K562 (cell line): ENCODE data around the gene HSPA14. TPM values are rescaled to one million over a fixed set of nuclear protein-coding genes. Genes with fewer than 3 reads are reported as not detected.

Source experiments
- ARHGAP35 ChIP-seq: fragments of 450-650 bp; IDR thresholded peaks from 2 replicates; pipeline ENCODE4 v1.6.1; 2018; ENCODE audit not compliant: partially characterized antibody
- BHLHE40 ChIP-seq: IDR thresholded peaks from 2 replicates; pipeline ENCODE4 v1.6.1; 2011; ENCODE audit warnings: low read length, improper control_type of control experiment
- CSDE1 ChIP-seq, 2 experiments: fragments of 450-650 bp; IDR thresholded peaks; 2 replicates each; pipeline ENCODE4 v1.6.1; 2016; ENCODE audit warnings: mild to moderate bottlenecking in 1 of 2
- DIDO1 ChIP-seq: fragments of 450-650 bp; IDR thresholded peaks from 2 replicates; pipeline ENCODE4 v1.6.1; 2016; ENCODE audit warnings: low read depth, missing biosample characterization, missing genetic modification characterization
- ETV1 ChIP-seq: fragments of 450-650 bp; conservative IDR thresholded peaks from 2 replicates; pipeline ENCODE4 v1.6.1; 2016; ENCODE audit warnings: missing genetic modification characterization, control low read depth, low read depth, missing compliant biosample characterization
- FOXP1 ChIP-seq: sonication (generic); formaldehyde crosslinking; IDR thresholded peaks from 2 replicates; pipeline ENCODE4 v1.8.0; 2022; ENCODE audit warnings: mild to moderate bottlenecking, missing genetic modification reagents
- KDM5B ChIP-seq: fragments of 200-600 bp; sonication (generic); IDR thresholded peaks from 2 replicates; pipeline ENCODE4 v1.6.1; 2012; ENCODE audit warnings: low read depth, mild to moderate bottlenecking, moderate library complexity, low read length, control low read depth, inconsistent platforms; ENCODE audit not compliant: insufficient replicate concordance
- PML ChIP-seq: IDR thresholded peaks from 2 replicates; pipeline ENCODE4 v1.6.1; 2012; ENCODE audit warnings: low read length, inconsistent platforms
- SIN3A ChIP-seq, 2 experiments: fragments of 150-350 bp in 1 of 2; IDR thresholded peaks; 2 replicates each; pipeline ENCODE4 v1.6.1; 2011 to 2016; ENCODE audit warnings: borderline replicate concordance in 2 of 2, low read depth in 2 of 2, low read length in 2 of 2, mild to moderate bottlenecking in 2 of 2, moderate library complexity in 2 of 2; ENCODE audit not compliant: control insufficient read depth in 1 of 2
- TAF7 ChIP-seq: fragments of 450-650 bp; IDR thresholded peaks from 2 replicates; pipeline ENCODE4 v1.6.1; 2016; ENCODE audit warnings: missing genetic modification characterization, missing compliant biosample characterization
- ZFP36 ChIP-seq: fragments of 150-350 bp; IDR thresholded peaks from 2 replicates; pipeline ENCODE4 v1.6.1; 2018; ENCODE audit warnings: low read length, low read depth; ENCODE audit not compliant: partially characterized antibody
- ZNF444 ChIP-seq: fragments of 250-450 bp; sonication (Bioruptor Pico); IDR thresholded peaks from 2 replicates; pipeline ENCODE4 v1.4.0; 2020; ENCODE audit warnings: mild to moderate bottlenecking, moderate library complexity
- ZNF740 ChIP-seq, 3 experiments: fragments of 200-800 bp in 1 of 3; sonication (Bioruptor generic) in 1 of 3; sonication (generic) in 1 of 3; formaldehyde crosslinking in 1 of 3; IDR thresholded peaks; 2 replicates each; pipeline versions ENCODE4 v1.6.1 to v1.8.0; 2016 to 2022; ENCODE audit warnings: mild to moderate bottlenecking in 2 of 3, missing compliant biosample characterization in 2 of 3, missing genetic modification characterization in 2 of 3, missing genetic modification reagents in 1 of 3
- polyA plus RNA-seq, 8 experiments: library from polyadenylated mRNA; depleted of rRNA in 4 of 8; stranded (reverse) in 5 of 8; unstranded in 3 of 8; fragments of >200 nt; fragmentation: Nextera tagmentation in 2 of 8; fragmentation: Illumina TruSeq in 1 of 8; extraction: Ambion mirVana in 2 of 8; extraction: Trizol in 1 of 8; gene quantifications; 2 replicates each; pipeline versions ENCODE4 v1.2.1 to v1.2.3, GENCODE V29; 2011 to 2014; ENCODE audit warnings: inconsistent platforms in 1 of 8, missing spikeins in 1 of 8
- total RNA-seq, 7 experiments: library from RNA; depleted of rRNA in 6 of 7; stranded (reverse); fragments of >200 nt in 6 of 7; fragmentation: Illumina TruSeq in 2 of 7; extraction: Trizol in 2 of 7; gene quantifications; 2 replicates each; pipeline versions ENCODE4 v1.2.1 to v1.2.3, GENCODE V29; 2011 to 2021; ENCODE audit warnings: low replicate concordance in 1 of 7
- TF ChIP-seq, protein P1 (sequence below): fragments of 250-450 bp; sonication (Bioruptor Pico); IDR thresholded peaks from 2 replicates; pipeline ENCODE4 v1.4.0; 2020; ENCODE audit warnings: mild to moderate bottlenecking
- TF ChIP-seq, protein P2 (sequence below): fragments of 250-450 bp; sonication (Bioruptor Pico); IDR thresholded peaks from 2 replicates; pipeline ENCODE4 v1.4.0; 2020
- TF ChIP-seq, protein P3 (sequence below): fragments of 250-450 bp; sonication (Bioruptor Pico); IDR thresholded peaks from 2 replicates; pipeline ENCODE4 v1.5.0; 2020; ENCODE audit warnings: mild to moderate bottlenecking

Gene HSPA14
- total and polyA plus RNA-seq, 9 of the 15 experiments (the other 6 are each of a cell fraction or from before 2014, with no cell fraction given), result 41.9 to 75.0 (median 63.2) TPM

DNA sequence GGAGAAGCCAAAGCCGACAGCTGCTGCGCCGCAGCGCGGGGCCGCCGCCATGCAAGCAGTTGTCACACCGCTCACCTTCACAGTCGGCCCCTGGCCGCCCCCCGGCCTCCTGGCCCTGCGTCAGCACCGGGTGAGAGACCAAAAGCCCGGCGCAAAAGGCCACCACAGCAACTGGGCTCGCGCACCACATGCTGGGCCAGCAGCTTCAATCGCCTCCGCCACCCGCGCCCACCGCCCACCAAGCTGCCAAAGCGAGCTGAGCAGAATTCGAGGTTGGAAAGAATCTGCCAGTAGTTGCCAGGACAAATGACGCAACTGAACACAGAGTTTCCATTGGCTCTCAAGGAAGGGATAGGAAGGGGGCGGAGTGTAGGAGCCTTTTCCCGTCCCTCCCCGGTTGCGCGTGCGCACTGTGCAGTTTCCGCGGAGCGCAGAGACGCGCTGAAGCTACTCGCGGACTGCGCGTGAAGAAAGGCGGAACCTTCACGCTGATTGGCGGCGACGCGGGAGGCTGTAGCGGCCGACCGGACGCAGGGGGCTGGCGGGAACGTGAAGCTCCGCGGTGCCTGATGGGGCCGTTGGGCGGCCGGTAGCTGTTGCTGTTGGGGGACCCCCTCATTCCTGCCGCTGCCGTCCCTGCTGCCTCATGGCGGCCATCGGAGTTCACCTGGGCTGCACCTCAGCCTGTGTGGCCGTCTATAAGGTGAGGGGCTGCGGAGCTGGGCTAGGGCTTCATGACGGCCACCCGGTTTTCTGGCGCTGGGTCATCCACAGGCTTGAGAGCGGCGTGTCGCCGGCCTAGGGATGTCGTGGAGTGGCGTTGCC is at the start of gene HSPA14, which contains the start of the genes CDNF and MSANTD7 (continued):
- TF ChIP-seq, protein P1, sequence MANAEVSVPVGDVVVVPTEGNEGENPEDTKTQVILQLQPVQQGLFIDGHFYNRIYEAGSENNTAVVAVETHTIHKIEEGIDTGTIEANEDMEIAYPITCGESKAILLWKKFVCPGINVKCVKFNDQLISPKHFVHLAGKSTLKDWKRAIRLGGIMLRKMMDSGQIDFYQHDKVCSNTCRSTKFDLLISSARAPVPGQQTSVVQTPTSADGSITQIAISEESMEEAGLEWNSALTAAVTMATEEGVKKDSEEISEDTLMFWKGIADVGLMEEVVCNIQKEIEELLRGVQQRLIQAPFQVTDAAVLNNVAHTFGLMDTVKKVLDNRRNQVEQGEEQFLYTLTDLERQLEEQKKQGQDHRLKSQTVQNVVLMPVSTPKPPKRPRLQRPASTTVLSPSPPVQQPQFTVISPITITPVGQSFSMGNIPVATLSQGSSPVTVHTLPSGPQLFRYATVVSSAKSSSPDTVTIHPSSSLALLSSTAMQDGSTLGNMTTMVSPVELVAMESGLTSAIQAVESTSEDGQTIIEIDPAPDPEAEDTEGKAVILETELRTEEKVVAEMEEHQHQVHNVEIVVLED, result peak; percentile 86
- TF ChIP-seq KDM5B, result peak; percentile 94
- TF ChIP-seq DIDO1, result no peak
- no peak for TF ChIP-seq ARHGAP35
- TF ChIP-seq PML, result peak; percentile 43; the same call in 1 of the 2 replicates
- TF ChIP-seq, protein P2, sequence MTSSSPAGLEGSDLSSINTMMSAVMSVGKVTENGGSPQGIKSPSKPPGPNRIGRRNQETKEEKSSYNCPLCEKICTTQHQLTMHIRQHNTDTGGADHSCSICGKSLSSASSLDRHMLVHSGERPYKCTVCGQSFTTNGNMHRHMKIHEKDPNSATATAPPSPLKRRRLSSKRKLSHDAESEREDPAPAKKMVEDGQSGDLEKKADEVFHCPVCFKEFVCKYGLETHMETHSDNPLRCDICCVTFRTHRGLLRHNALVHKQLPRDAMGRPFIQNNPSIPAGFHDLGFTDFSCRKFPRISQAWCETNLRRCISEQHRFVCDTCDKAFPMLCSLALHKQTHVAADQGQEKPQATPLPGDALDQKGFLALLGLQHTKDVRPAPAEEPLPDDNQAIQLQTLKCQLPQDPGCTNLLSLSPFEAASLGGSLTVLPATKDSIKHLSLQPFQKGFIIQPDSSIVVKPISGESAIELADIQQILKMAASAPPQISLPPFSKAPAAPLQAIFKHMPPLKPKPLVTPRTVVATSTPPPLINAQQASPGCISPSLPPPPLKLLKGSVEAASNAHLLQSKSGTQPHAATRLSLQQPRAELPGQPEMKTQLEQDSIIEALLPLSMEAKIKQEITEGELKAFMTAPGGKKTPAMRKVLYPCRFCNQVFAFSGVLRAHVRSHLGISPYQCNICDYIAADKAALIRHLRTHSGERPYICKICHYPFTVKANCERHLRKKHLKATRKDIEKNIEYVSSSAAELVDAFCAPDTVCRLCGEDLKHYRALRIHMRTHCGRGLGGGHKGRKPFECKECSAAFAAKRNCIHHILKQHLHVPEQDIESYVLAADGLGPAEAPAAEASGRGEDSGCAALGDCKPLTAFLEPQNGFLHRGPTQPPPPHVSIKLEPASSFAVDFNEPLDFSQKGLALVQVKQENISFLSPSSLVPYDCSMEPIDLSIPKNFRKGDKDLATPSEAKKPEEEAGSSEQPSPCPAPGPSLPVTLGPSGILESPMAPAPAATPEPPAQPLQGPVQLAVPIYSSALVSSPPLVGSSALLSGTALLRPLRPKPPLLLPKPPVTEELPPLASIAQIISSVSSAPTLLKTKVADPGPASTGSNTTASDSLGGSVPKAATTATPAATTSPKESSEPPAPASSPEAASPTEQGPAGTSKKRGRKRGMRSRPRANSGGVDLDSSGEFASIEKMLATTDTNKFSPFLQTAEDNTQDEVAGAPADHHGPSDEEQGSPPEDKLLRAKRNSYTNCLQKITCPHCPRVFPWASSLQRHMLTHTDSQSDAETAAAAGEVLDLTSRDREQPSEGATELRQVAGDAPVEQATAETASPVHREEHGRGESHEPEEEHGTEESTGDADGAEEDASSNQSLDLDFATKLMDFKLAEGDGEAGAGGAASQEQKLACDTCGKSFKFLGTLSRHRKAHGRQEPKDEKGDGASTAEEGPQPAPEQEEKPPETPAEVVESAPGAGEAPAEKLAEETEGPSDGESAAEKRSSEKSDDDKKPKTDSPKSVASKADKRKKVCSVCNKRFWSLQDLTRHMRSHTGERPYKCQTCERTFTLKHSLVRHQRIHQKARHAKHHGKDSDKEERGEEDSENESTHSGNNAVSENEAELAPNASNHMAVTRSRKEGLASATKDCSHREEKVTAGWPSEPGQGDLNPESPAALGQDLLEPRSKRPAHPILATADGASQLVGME (CRISPR knock-in tag), result 0 out of 2 replicates have a peak, but pooled peaks have one; percentile 39
- no peak for TF ChIP-seq ZNF444 (CRISPR knock-in tag)
- TF ChIP-seq SIN3A (IDR thresholded peaks at IDR 0.05; ENCODE audit: borderline replicate concordance in 2 of 2, control insufficient read depth in 1 of 2, low read depth in 2 of 2, low read length in 2 of 2), result peak; percentile 80 to 81; a peak in 2 of 4 replicates
- peak; percentile 49; the same call in 1 of the 2 replicates for TF ChIP-seq TAF7 (tag)
- TF ChIP-seq FOXP1 (CRISPR knock-in tag), result peak; percentile 91; the same call in 1 of the 2 replicates
- TF ChIP-seq, protein P3, sequence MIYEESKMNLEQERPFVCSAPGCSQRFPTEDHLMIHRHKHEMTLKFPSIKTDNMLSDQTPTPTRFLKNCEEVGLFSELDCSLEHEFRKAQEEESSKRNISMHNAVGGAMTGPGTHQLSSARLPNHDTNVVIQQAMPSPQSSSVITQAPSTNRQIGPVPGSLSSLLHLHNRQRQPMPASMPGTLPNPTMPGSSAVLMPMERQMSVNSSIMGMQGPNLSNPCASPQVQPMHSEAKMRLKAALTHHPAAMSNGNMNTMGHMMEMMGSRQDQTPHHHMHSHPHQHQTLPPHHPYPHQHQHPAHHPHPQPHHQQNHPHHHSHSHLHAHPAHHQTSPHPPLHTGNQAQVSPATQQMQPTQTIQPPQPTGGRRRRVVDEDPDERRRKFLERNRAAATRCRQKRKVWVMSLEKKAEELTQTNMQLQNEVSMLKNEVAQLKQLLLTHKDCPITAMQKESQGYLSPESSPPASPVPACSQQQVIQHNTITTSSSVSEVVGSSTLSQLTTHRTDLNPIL, result no peak
- TF ChIP-seq BHLHE40, result peak; percentile 89
- TF ChIP-seq ZNF740 (CRISPR knock-in tag; IDR thresholded peaks at IDR 0.05), result 0 out of 2 replicates have a peak, but pooled peaks have one; percentile 26
- TF ChIP-seq ZNF740 (tag; IDR thresholded peaks at IDR 0.05), result no peak
- 0 out of 2 replicates have a peak, but pooled peaks have one; percentile 49 for TF ChIP-seq ETV1 (tag)
- TF ChIP-seq ZFP36, result peak; percentile 27
- no peak for TF ChIP-seq CSDE1 (IDR thresholded peaks at IDR 0.05)
